GM13977 (cell line): ENCODE results near the gene SDHB.

Experiments
- DNase-seq: peaks from one replicate; pipeline ENCODE4 v3.0.0; 2012; ENCODE audit warnings: low spot score
- in situ Hi-C: fragments of 300-500 bp; cut with MboI; formaldehyde crosslinking; loops from one replicate; pipeline ENCODE4 v1.12.0; 2022; ENCODE audit warnings: low sequenced_read_pairs, low pct_unique_long_range_greater_than_20kb, mixed read lengths, inconsistent platforms; ENCODE audit not compliant: unreplicated experiment
- TF ChIP-seq, protein P1 (sequence below): IDR thresholded peaks from 2 replicates; pipeline ENCODE4 v1.5.1; 2012; ENCODE audit warnings: mild to moderate bottlenecking, control low read depth; ENCODE audit not compliant: insufficient read depth; ENCODE audit errors: extremely low read depth, missing control alignments

Gene SDHB

DNA sequence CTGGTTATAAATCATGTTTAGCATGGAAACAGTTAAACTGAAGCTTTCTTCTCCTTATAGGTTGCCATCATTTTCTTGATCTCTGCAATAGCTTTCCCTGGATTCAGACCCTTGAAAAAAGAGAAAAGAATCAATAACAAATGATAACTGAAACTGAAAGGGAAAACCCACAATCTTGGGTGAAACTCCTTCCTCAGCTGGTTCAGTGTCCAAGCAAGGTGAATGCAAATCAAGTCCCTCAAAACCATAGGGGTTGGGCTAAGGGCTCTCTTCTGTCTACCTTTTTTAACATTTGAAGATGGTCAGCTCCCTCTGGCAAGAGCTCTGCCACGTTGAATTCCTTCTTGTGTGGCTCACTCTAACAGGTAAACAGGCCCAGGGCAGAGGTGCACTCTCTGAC lies 35.0 kb downstream of the SDHB start:
- in situ Hi-C loops: no loop called here
- TF ChIP-seq, protein P1, sequence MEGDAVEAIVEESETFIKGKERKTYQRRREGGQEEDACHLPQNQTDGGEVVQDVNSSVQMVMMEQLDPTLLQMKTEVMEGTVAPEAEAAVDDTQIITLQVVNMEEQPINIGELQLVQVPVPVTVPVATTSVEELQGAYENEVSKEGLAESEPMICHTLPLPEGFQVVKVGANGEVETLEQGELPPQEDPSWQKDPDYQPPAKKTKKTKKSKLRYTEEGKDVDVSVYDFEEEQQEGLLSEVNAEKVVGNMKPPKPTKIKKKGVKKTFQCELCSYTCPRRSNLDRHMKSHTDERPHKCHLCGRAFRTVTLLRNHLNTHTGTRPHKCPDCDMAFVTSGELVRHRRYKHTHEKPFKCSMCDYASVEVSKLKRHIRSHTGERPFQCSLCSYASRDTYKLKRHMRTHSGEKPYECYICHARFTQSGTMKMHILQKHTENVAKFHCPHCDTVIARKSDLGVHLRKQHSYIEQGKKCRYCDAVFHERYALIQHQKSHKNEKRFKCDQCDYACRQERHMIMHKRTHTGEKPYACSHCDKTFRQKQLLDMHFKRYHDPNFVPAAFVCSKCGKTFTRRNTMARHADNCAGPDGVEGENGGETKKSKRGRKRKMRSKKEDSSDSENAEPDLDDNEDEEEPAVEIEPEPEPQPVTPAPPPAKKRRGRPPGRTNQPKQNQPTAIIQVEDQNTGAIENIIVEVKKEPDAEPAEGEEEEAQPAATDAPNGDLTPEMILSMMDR: no peak
- peak; percentile 34 for DNase-seq

- in situ Hi-C loops: no loop called here
- TF ChIP-seq, protein P1: no peak
Measured at GRCh38 chr1:17017435-17017834, 36.4 kb downstream of the SDHB start.

DNA sequence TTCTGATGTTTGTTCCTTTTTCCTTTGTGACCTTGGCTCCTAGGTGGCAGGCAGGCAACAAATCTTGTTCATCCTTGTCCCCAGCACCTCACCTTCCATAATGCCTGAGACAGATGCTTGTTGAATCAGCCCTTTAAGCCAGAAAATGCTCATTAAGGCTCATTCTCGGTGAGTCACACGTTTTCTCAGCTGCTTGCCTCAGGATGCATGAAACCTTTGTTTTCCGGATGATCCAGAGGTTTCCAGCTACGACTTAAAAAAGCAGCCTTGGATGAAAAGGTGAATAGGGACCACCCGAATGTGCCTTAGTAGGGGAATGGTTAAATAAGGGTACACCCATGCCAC lies 37.5 kb downstream of the SDHB start:
- in situ Hi-C loops: no loop called here
- TF ChIP-seq, protein P1: no peak
- DNase-seq: no peak

More at GRCh38 chr1:17017435-17017834, 36.4 kb downstream of the SDHB start:
- DNase-seq: no peak

- DNase-seq: no peak
- in situ Hi-C loops: no loop called here
- TF ChIP-seq, protein P1: no peak
Measured at GRCh38 chr1:17014671-17015567, 38.9 kb downstream of the SDHB start.

GRCh38 chr1:17013491-17014320 lies 40.1 kb downstream of the SDHB start:
- in situ Hi-C loops: no loop called here
- no peak for DNase-seq
- TF ChIP-seq, protein P1: no peak

DNA sequence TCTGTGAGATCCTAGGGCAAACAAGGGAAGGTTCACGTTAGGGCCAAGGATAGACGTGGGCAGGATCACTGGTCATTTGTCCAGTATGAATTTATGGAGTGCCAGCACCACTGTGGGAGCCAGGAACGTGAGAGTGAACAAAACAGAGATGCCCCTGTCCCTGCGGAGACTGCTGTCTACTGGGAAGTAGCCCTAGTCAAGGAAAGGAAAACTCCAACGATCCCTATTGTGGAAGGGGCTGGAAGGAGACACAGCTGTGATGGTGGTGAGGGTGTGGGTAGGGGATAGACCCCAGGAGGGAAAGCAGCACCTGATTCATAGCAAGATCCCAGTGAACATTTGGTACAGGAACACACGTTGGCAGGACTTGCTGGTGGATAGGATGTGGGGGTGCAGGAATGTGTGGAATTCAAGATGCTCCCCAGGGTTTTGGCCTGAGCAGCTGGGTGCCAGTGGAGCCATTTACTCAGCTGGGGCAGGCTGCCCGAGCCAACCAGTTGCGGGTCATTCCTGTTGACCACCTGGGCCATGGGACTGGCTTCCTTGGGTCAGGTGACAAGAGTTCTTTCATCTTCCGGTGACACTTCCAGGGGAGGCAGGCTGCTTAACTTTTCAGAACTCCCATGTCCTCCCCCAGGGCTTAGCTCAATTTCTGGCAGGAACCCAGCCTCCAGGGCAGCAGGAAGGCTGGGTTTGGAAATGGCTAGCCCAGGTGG lies 40.9 kb downstream of the SDHB start:
- DNase-seq: no peak
- in situ Hi-C loops: no loop called here
- TF ChIP-seq, protein P1: no peak
